Measurements from ENCODE around the gene OSBPL10. TPM values are rescaled to one million over a fixed set of nuclear protein-coding genes. Genes with fewer than 3 reads are reported as not detected.
A peak's percentile ranks its signal among the peaks of the same experiment; 100 is the strongest.

Gene OSBPL10
- polyA plus RNA-seq, 1 donor, result 12.4 TPM

GRCh38 chr3:31728403-31728802, 252.7 kb downstream of the OSBPL10 start:
- H3K4me3 ChIP-seq (ENCODE audit: low read length), result no peak overlapping the region
- no peaks in the 10 kb centered on the region for H3K9me3 ChIP-seq (ENCODE audit: control insufficient read depth, low read depth, low read length)
- no peak for DNase-seq
- H3K4me1 ChIP-seq (ENCODE audit: control insufficient read depth, insufficient read depth, low read length), result no peaks in the 10 kb centered on the region
- H3K36me3 ChIP-seq (ENCODE audit: control insufficient read depth, insufficient read depth, low read length), result no peaks in the 10 kb centered on the region
- no peaks in the 10 kb centered on the region for H3K27me3 ChIP-seq (ENCODE audit: control insufficient read depth, insufficient read depth, low read length)
- 100% methylated on average over 1 of the region's 2 CpGs for WGBS (ENCODE audit: insufficient coverage, low lambda C conversion rate)
- no peak overlapping the region for H3K27ac ChIP-seq (ENCODE audit: low read length)

GRCh38 chr3:31725976-31726375, 255.1 kb downstream of the OSBPL10 start:
- Histone ChIP-seq H3K36me3 (ENCODE audit: control insufficient read depth, insufficient read depth, low read length) (no peaks in the 10 kb centered on the region), H3K27me3 (ENCODE audit: control insufficient read depth, insufficient read depth, low read length) (no peaks in the 10 kb centered on the region), H3K27ac (ENCODE audit: low read length) (no peak overlapping the region), H3K9me3 (ENCODE audit: control insufficient read depth, low read depth, low read length) (no peaks in the 10 kb centered on the region), H3K4me1 (ENCODE audit: control insufficient read depth, insufficient read depth, low read length) (no peaks in the 10 kb centered on the region), H3K4me3 (ENCODE audit: low read length) (no peak overlapping the region)
- WGBS (ENCODE audit: insufficient coverage, low lambda C conversion rate), result 100% methylated on average over 1 of the region's 4 CpGs
- DNase-seq, result no peak

- H3K4me3 ChIP-seq (ENCODE audit: low read length), result no peak overlapping the region
- DNase-seq, result no peak
- H3K4me1 ChIP-seq (ENCODE audit: control insufficient read depth, insufficient read depth, low read length), result no peaks in the 10 kb centered on the region
- no CpG with 5 or more reads among the region's 6 CpGs for WGBS (ENCODE audit: insufficient coverage, low lambda C conversion rate)
- H3K36me3 ChIP-seq (ENCODE audit: control insufficient read depth, insufficient read depth, low read length), result no peaks in the 10 kb centered on the region
- no peaks in the 10 kb centered on the region for H3K27me3 ChIP-seq (ENCODE audit: control insufficient read depth, insufficient read depth, low read length)
- no peak overlapping the region for H3K27ac ChIP-seq (ENCODE audit: low read length)
- H3K9me3 ChIP-seq (ENCODE audit: control insufficient read depth, low read depth, low read length), result no peaks in the 10 kb centered on the region
Observed at GRCh38 chr3:31725568-31725967, 255.5 kb downstream of the OSBPL10 start.

- Histone ChIP-seq H3K36me3 (ENCODE audit: control insufficient read depth, insufficient read depth, low read length) (no peaks in the 10 kb centered on the region), H3K27me3 (ENCODE audit: control insufficient read depth, insufficient read depth, low read length) (no peaks in the 10 kb centered on the region), H3K27ac (ENCODE audit: low read length) (no peak overlapping the region), H3K4me3 (ENCODE audit: low read length) (no peak overlapping the region), H3K4me1 (ENCODE audit: control insufficient read depth, insufficient read depth, low read length) (no peaks in the 10 kb centered on the region), H3K9me3 (ENCODE audit: control insufficient read depth, low read depth, low read length) (no peaks in the 10 kb centered on the region)
- no CpG with 5 or more reads among the region's 4 CpGs for WGBS (ENCODE audit: insufficient coverage, low lambda C conversion rate)
- DNase-seq, result no peak
Observed at GRCh38 chr3:31724651-31725050, 256.4 kb downstream of the OSBPL10 start.

- H3K27me3 ChIP-seq (ENCODE audit: control insufficient read depth, insufficient read depth, low read length), result no peaks in the 10 kb centered on the region
- H3K27ac ChIP-seq (ENCODE audit: low read length), result no peak overlapping the region
- WGBS (ENCODE audit: insufficient coverage, low lambda C conversion rate), result no CpG with 5 or more reads among the region's 6 CpGs
- H3K36me3 ChIP-seq (ENCODE audit: control insufficient read depth, insufficient read depth, low read length), result no peaks in the 10 kb centered on the region
- H3K4me3 ChIP-seq (ENCODE audit: low read length), result no peak overlapping the region
- no peaks in the 10 kb centered on the region for H3K4me1 ChIP-seq (ENCODE audit: control insufficient read depth, insufficient read depth, low read length)
- no peak for DNase-seq
- no peaks in the 10 kb centered on the region for H3K9me3 ChIP-seq (ENCODE audit: control insufficient read depth, low read depth, low read length)
Observed at GRCh38 chr3:31724116-31724515, 256.9 kb downstream of the OSBPL10 start.

GRCh38 chr3:31723701-31724100, 257.4 kb downstream of the OSBPL10 start:
- DNase-seq, result no peak
- H3K9me3 ChIP-seq (ENCODE audit: control insufficient read depth, low read depth, low read length), result no peaks in the 10 kb centered on the region
- H3K4me1 ChIP-seq (ENCODE audit: control insufficient read depth, insufficient read depth, low read length), result no peaks in the 10 kb centered on the region
- H3K36me3 ChIP-seq (ENCODE audit: control insufficient read depth, insufficient read depth, low read length), result no peaks in the 10 kb centered on the region
- H3K27ac ChIP-seq (ENCODE audit: low read length), result no peak overlapping the region
- no peak overlapping the region for H3K4me3 ChIP-seq (ENCODE audit: low read length)
- WGBS (ENCODE audit: insufficient coverage, low lambda C conversion rate), result 85% methylated on average over 4 of the region's 5 CpGs
- no peaks in the 10 kb centered on the region for H3K27me3 ChIP-seq (ENCODE audit: control insufficient read depth, insufficient read depth, low read length)

- H3K27me3 ChIP-seq (ENCODE audit: control insufficient read depth, insufficient read depth, low read length), result no peaks in the 10 kb centered on the region
- WGBS (ENCODE audit: insufficient coverage, low lambda C conversion rate), result 29% methylated on average over 1 of the region's 3 CpGs
- H3K4me1 ChIP-seq (ENCODE audit: control insufficient read depth, insufficient read depth, low read length), result no peaks in the 10 kb centered on the region
- DNase-seq, result peak; percentile 40 to 61
- H3K4me3 ChIP-seq (ENCODE audit: low read length), result no peak overlapping the region
- no peak overlapping the region for H3K27ac ChIP-seq (ENCODE audit: low read length)
- no peaks in the 10 kb centered on the region for H3K36me3 ChIP-seq (ENCODE audit: control insufficient read depth, insufficient read depth, low read length)
- H3K9me3 ChIP-seq (ENCODE audit: control insufficient read depth, low read depth, low read length), result no peaks in the 10 kb centered on the region
Observed at GRCh38 chr3:31721676-31722075, 259.4 kb downstream of the OSBPL10 start.

- no peak overlapping the region for H3K27ac ChIP-seq (ENCODE audit: low read length)
- H3K27me3 ChIP-seq (ENCODE audit: control insufficient read depth, insufficient read depth, low read length), result no peaks in the 10 kb centered on the region
- H3K9me3 ChIP-seq (ENCODE audit: control insufficient read depth, low read depth, low read length), result no peaks in the 10 kb centered on the region
- H3K4me1 ChIP-seq (ENCODE audit: control insufficient read depth, insufficient read depth, low read length), result no peaks in the 10 kb centered on the region
- DNase-seq, result no peak
- no peaks in the 10 kb centered on the region for H3K36me3 ChIP-seq (ENCODE audit: control insufficient read depth, insufficient read depth, low read length)
- no CpG with 5 or more reads among the region's 11 CpGs for WGBS (ENCODE audit: insufficient coverage, low lambda C conversion rate)
- no peak overlapping the region for H3K4me3 ChIP-seq (ENCODE audit: low read length)
Observed at GRCh38 chr3:31714495-31715280, 266.4 kb downstream of the OSBPL10 start.

- Histone ChIP-seq H3K4me1 (ENCODE audit: control insufficient read depth, insufficient read depth, low read length) (no peaks in the 10 kb centered on the region), H3K4me3 (ENCODE audit: low read length) (no peak overlapping the region), H3K27me3 (ENCODE audit: control insufficient read depth, insufficient read depth, low read length) (no peaks in the 10 kb centered on the region), H3K27ac (ENCODE audit: low read length) (no peak overlapping the region), H3K9me3 (ENCODE audit: control insufficient read depth, low read depth, low read length) (no peaks in the 10 kb centered on the region), H3K36me3 (ENCODE audit: control insufficient read depth, insufficient read depth, low read length) (no peaks in the 10 kb centered on the region)
- DNase-seq, result no peak
- WGBS (ENCODE audit: insufficient coverage, low lambda C conversion rate), result 80% methylated on average over 3 of the region's 5 CpGs
Observed at GRCh38 chr3:31713816-31714215, 267.2 kb downstream of the OSBPL10 start.

GRCh38 chr3:31710123-31710803, 270.8 kb downstream of the OSBPL10 start:
- no CpG with 5 or more reads among the region's 6 CpGs for WGBS (ENCODE audit: insufficient coverage, low lambda C conversion rate)
- H3K9me3 ChIP-seq (ENCODE audit: control insufficient read depth, low read depth, low read length), result no peaks in the 10 kb centered on the region
- no peaks in the 10 kb centered on the region for H3K27me3 ChIP-seq (ENCODE audit: control insufficient read depth, insufficient read depth, low read length)
- no peaks in the 10 kb centered on the region for H3K4me1 ChIP-seq (ENCODE audit: control insufficient read depth, insufficient read depth, low read length)
- H3K36me3 ChIP-seq (ENCODE audit: control insufficient read depth, insufficient read depth, low read length), result no peaks in the 10 kb centered on the region
- no peak overlapping the region for H3K27ac ChIP-seq (ENCODE audit: low read length)
- no peak overlapping the region for H3K4me3 ChIP-seq (ENCODE audit: low read length)
- DNase-seq, result no peak

Data from large intestine (tissue), 3 donors.